Esophagus squamous epithelium (tissue), 4 donors: ENCODE data around the gene DGKB.

ENCODE experiments used
- POLR2A ChIP-seq, 4 donors: fragments of 450-650 bp; IDR thresholded peaks; one replicate each; pipeline ENCODE4 v1.6.1; 2017; ENCODE audit warnings: antibody characterized with exemption in 4 of 4, mild to moderate bottlenecking in 4 of 4, moderate library complexity in 3 of 4
- TF ChIP-seq, protein P1 (sequence below), 6 experiments: fragments of 450-650 bp in 4 of 6; fragments of 200-600 bp in 2 of 6; sonication (generic) in 2 of 6; IDR thresholded peaks; one replicate each; pipeline ENCODE4 v1.5.1; 2016 to 2019; ENCODE audit warnings: antibody characterized with exemption in 6 of 6, mild to moderate bottlenecking in 4 of 6, moderate library complexity in 4 of 6

DNA sequence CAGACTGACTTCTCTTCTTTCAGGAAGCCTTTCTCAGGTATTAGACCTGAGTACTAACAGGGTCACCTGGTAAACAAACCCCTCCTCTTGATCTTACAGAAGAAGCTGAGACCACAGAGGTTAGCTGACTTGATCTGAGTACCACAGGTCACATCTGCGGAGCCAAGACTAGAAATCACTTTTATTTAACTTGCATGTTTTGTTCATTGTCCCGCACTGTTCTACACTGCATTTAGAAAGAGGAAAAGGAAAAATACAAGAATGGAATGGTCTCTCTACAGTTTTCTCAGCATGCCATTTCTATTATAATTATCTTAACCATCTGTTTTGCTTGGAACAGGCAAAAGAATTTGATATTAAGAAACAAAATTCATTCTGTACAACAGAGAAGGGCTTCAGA is 667.5 kb downstream of the DGKB start:
- TF ChIP-seq, protein P1, sequence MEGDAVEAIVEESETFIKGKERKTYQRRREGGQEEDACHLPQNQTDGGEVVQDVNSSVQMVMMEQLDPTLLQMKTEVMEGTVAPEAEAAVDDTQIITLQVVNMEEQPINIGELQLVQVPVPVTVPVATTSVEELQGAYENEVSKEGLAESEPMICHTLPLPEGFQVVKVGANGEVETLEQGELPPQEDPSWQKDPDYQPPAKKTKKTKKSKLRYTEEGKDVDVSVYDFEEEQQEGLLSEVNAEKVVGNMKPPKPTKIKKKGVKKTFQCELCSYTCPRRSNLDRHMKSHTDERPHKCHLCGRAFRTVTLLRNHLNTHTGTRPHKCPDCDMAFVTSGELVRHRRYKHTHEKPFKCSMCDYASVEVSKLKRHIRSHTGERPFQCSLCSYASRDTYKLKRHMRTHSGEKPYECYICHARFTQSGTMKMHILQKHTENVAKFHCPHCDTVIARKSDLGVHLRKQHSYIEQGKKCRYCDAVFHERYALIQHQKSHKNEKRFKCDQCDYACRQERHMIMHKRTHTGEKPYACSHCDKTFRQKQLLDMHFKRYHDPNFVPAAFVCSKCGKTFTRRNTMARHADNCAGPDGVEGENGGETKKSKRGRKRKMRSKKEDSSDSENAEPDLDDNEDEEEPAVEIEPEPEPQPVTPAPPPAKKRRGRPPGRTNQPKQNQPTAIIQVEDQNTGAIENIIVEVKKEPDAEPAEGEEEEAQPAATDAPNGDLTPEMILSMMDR (IDR thresholded peaks at IDR 0.05) = no peak
- no peak for TF ChIP-seq POLR2A (IDR thresholded peaks at IDR 0.05)
